HCT116 (cell line): ENCODE results near the gene DHDDS. TPM values are rescaled to one million over a fixed set of nuclear protein-coding genes. Genes with fewer than 3 reads are reported as not detected.

ENCODE experiments used
- ATAC-seq: fragments of 200-7000 bp; cut with Tn5 transposase; 2 replicates; pipeline ENCODE4 v1.9.1; 2020; ENCODE audit warnings: mild to moderate bottlenecking, moderate library complexity
- BruUV-seq: library from RNA; stranded (reverse); fragments of 400-500 nt; replicated peaks from 2 replicates; lab custom pipeline; 2021; lab: Mats Ljungman, UMichigan
- CTCF ChIA-PET: fragments of 300-600 bp; sonication (Branson Sonifier 250); formaldehyde crosslinking; loops from one replicate; lab custom pipeline; 2021; ENCODE audit warnings: antibody characterized with exemption; lab: Charles Lee
- POLR2A ChIA-PET: fragments of 300-600, 350-600 bp; sonication (Branson Sonifier 250); formaldehyde crosslinking; loops from one replicate; lab custom pipeline; 2021; ENCODE audit warnings: antibody characterized with exemption; lab: Charles Lee
- RAD21 ChIA-PET, 2 experiments: fragments of 300-600 bp; sonication (Branson Sonifier 250); formaldehyde crosslinking; loops; one replicate each; lab custom pipeline; 2023; ENCODE audit warnings: low total read pairs in 2 of 2; ENCODE audit not compliant: uncharacterized antibody in 2 of 2, unreplicated experiment in 2 of 2, low non-redundant PET in 1 of 2; lab: Charles Lee
- DNase-seq: peaks from one replicate; pipeline ENCODE4 v3.0.0-alpha.2; 2010; ENCODE audit warnings: low read depth, low spot score
- H2AFZ ChIP-seq: fragments of 200-600 bp; shearing (Covaris generic), sonication (generic); 2 replicates; pipeline ENCODE4 v1.6.1; 2017; ENCODE audit warnings: low read depth, mixed run types, mixed read lengths, antibody characterized with exemption, low read length; ENCODE audit not compliant: poor library complexity, severe bottlenecking
- H3K27ac ChIP-seq: 2 replicates; pipeline ENCODE4 v1.5.1; 2012; ENCODE audit warnings: low read depth, low read length
- H3K27me3 ChIP-seq: fragments of 200-600 bp; sonication (generic); 2 replicates; pipeline ENCODE4 v1.6.1; 2016; ENCODE audit warnings: mixed run types, low read length, mixed read lengths; ENCODE audit not compliant: insufficient read depth
- H3K36me3 ChIP-seq, 2 experiments: fragments of 200-500 bp in 1 of 2; fragments of 200-600 bp in 1 of 2; sonication (Bioruptor generic) in 1 of 2; sonication (generic) in 1 of 2; 2 replicates each; pipeline versions ENCODE4 v1.5.1 to v1.6.1; 2014 to 2016; ENCODE audit warnings: low read length in 2 of 2, inconsistent platforms in 1 of 2, mixed read lengths in 1 of 2, mixed run types in 1 of 2; ENCODE audit not compliant: insufficient read depth in 2 of 2, control insufficient read depth in 1 of 2
- H3K4me1 ChIP-seq, 2 experiments: fragments of 200-600 bp in 1 of 2; sonication (generic) in 1 of 2; 2 replicates each; pipeline versions ENCODE4 v1.5.1 to v1.6.1; 2012 to 2017; ENCODE audit warnings: low read length in 2 of 2, inconsistent platforms in 1 of 2, mild to moderate bottlenecking in 1 of 2, mixed read lengths in 1 of 2, mixed run types in 1 of 2, moderate library complexity in 1 of 2; ENCODE audit not compliant: insufficient read depth in 2 of 2, control insufficient read depth in 1 of 2
- H3K4me2 ChIP-seq: fragments of 200-600 bp; sonication (generic); 2 replicates; pipeline ENCODE4 v1.6.1; 2017; ENCODE audit warnings: mixed run types, low read length, mixed read lengths
- H3K4me3 ChIP-seq, 2 experiments: fragments of 200-600 bp in 1 of 2; sonication (generic) in 1 of 2; replicated peaks in 1 of 2; 2 replicates each; pipeline ENCODE4 v1.5.1; 2011 to 2016; ENCODE audit warnings: low read length in 2 of 2, control low read depth in 1 of 2, low read depth in 1 of 2, mild to moderate bottlenecking in 1 of 2, mixed read lengths in 1 of 2, mixed run types in 1 of 2
- H3K79me2 ChIP-seq: fragments of 200-600 bp; sonication (generic); 2 replicates; pipeline ENCODE4 v1.6.1; 2017; ENCODE audit warnings: mild to moderate bottlenecking, mixed run types, low read length, moderate library complexity, mixed read lengths; ENCODE audit not compliant: insufficient read depth
- H3K9ac ChIP-seq: fragments of 200-600 bp; sonication (generic); 2 replicates; pipeline ENCODE4 v1.6.1; 2016; ENCODE audit warnings: low read length, mixed read lengths
- H3K9me2 ChIP-seq: fragments of 200-600 bp; sonication (generic), shearing (Covaris generic); 2 replicates; pipeline ENCODE4 v1.6.1; 2017; ENCODE audit warnings: mixed run types, mild to moderate bottlenecking, moderate library complexity; ENCODE audit not compliant: insufficient read depth
- H3K9me3 ChIP-seq, 2 experiments: fragments of 200-500 bp in 1 of 2; fragments of 200-600 bp in 1 of 2; sonication (Bioruptor generic) in 1 of 2; sonication (generic) in 1 of 2; 2 replicates each; pipeline ENCODE4 v1.6.1; 2014 to 2017; ENCODE audit warnings: low read length in 2 of 2, mixed read lengths in 2 of 2, inconsistent platforms in 1 of 2, low read depth in 1 of 2, mild to moderate bottlenecking in 1 of 2, mixed run types in 1 of 2, moderate library complexity in 1 of 2; ENCODE audit not compliant: control insufficient read depth in 1 of 2, insufficient read depth in 1 of 2
- H4K20me1 ChIP-seq: fragments of 200-600 bp; sonication (generic), shearing (Covaris generic); 2 replicates; pipeline ENCODE4 v1.6.1; 2017; ENCODE audit warnings: mixed run types, mild to moderate bottlenecking, moderate library complexity; ENCODE audit not compliant: insufficient read depth
- CBX3 ChIP-seq: IDR thresholded peaks from 2 replicates; pipeline ENCODE4 v1.6.1; 2012; ENCODE audit warnings: low read depth
- CTCF ChIP-seq, 3 experiments: fragments of 200-600 bp in 1 of 3; sonication (generic) in 1 of 3; IDR thresholded peaks in 2 of 3; conservative IDR thresholded peaks in 1 of 3; 2 replicates each; pipeline ENCODE4 v1.5.1; 2012 to 2017; ENCODE audit warnings: low read depth in 2 of 3, low read length in 2 of 3, antibody characterized with exemption in 1 of 3, borderline replicate concordance in 1 of 3, control low read depth in 1 of 3, mild to moderate bottlenecking in 1 of 3, mixed read lengths in 1 of 3, mixed run types in 1 of 3, moderate library complexity in 1 of 3; ENCODE audit not compliant: insufficient read depth in 1 of 3
- EGR1 ChIP-seq: IDR thresholded peaks from 2 replicates; pipeline ENCODE4 v1.6.1; 2012; ENCODE audit warnings: low read depth
- EZH2 ChIP-seq: fragments of 200-600 bp; sonication (generic); IDR thresholded peaks from 2 replicates; pipeline ENCODE4 v1.6.1; 2017; ENCODE audit warnings: antibody characterized with exemption, mixed run types
- MAX ChIP-seq: IDR thresholded peaks from 2 replicates; pipeline ENCODE4 v1.6.1; 2012
- POLR2AphosphoS5 ChIP-seq: IDR thresholded peaks from 2 replicates; pipeline ENCODE4 v1.6.1; 2011; ENCODE audit warnings: mild to moderate bottlenecking, low read depth, low read length, moderate library complexity
- SIN3A ChIP-seq: IDR thresholded peaks from 2 replicates; pipeline ENCODE4 v1.6.1; 2012; ENCODE audit warnings: low read depth
- SP1 ChIP-seq: IDR thresholded peaks from 2 replicates; pipeline ENCODE4 v1.6.1; 2012; ENCODE audit warnings: low read depth
- SRF ChIP-seq: IDR thresholded peaks from 2 replicates; pipeline ENCODE4 v1.6.1; 2012; ENCODE audit warnings: low read depth
- ZNF274 ChIP-seq: fragments of 200-500 bp; sonication (Bioruptor generic); IDR thresholded peaks from 2 replicates; pipeline ENCODE4 v1.6.1; 2014; ENCODE audit warnings: mild to moderate bottlenecking, low read depth, low read length, inconsistent platforms
- intact Hi-C: fragments of 100-400 bp; cut with micrococcal nuclease; formaldehyde crosslinking; loops from 2 replicates; pipeline ENCODE4 v1.10.0; 2022
- total RNA-seq: library from RNA; stranded (reverse); gene quantifications from one replicate; pipeline ENCODE4 v1.2.1, GENCODE V29; 2021; ENCODE audit not compliant: unreplicated experiment
- TF ChIP-seq, protein P1 (sequence below): IDR thresholded peaks from 2 replicates; pipeline ENCODE4 v1.6.1; 2011; ENCODE audit warnings: mild to moderate bottlenecking, low read length, moderate library complexity; ENCODE audit not compliant: insufficient replicate concordance; ENCODE audit errors: extremely low read depth
- TF ChIP-seq, protein P2 (sequence below): IDR thresholded peaks from 2 replicates; pipeline ENCODE4 v1.6.1; 2012

The DHDDS gene
- total RNA-seq, 1 experiment from 2014 or later: 46.0 TPM

GRCh38 chr1:26405281-26405915 lies 26.7 kb upstream of the DHDDS start (continued):
- TF ChIP-seq, protein P1, sequence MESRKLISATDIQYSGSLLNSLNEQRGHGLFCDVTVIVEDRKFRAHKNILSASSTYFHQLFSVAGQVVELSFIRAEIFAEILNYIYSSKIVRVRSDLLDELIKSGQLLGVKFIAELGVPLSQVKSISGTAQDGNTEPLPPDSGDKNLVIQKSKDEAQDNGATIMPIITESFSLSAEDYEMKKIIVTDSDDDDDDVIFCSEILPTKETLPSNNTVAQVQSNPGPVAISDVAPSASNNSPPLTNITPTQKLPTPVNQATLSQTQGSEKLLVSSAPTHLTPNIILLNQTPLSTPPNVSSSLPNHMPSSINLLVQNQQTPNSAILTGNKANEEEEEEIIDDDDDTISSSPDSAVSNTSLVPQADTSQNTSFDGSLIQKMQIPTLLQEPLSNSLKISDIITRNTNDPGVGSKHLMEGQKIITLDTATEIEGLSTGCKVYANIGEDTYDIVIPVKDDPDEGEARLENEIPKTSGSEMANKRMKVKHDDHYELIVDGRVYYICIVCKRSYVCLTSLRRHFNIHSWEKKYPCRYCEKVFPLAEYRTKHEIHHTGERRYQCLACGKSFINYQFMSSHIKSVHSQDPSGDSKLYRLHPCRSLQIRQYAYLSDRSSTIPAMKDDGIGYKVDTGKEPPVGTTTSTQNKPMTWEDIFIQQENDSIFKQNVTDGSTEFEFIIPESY: no peak
- TF ChIP-seq, protein P2, sequence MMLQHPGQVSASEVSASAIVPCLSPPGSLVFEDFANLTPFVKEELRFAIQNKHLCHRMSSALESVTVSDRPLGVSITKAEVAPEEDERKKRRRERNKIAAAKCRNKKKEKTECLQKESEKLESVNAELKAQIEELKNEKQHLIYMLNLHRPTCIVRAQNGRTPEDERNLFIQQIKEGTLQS: no peak
- no peak for TF ChIP-seq SIN3A
- TF ChIP-seq, all 23 proteins: peak for 0

GRCh38 chr1:26408604-26409003 lies 23.5 kb upstream of the DHDDS start:
- no TSS peak for BruUV-seq
- CTCF ChIA-PET: interaction anchor here (0.8 to 1.0 kb wide), 2 partner anchors 9 to 123 kb away, joined by 3 to 10 read pairs; no protein-coding TSS in a partner anchor
- intact Hi-C loops: no loop called here

More at GRCh38 chr1:26408604-26409003, 23.5 kb upstream of the DHDDS start:
- Histone ChIP-seq H3K4me3 (no peak overlapping the region), H3K4me1 (peaks cover 0 to 19% of the 10 kb centered on the region in 2 experiments; a peak in 3 of 4 replicates), H3K27me3 (no peaks in the 10 kb centered on the region; the same call in 1 of the 2 replicates), H3K36me3 (no peaks in the 10 kb centered on the region), H3K79me2 (no peaks in the 10 kb centered on the region), H3K9me2 (no peaks in the 10 kb centered on the region), H3K4me2 (peak overlapping the region; percentile 77), H3K27ac (no peak overlapping the region), H3K9ac (no peak overlapping the region), H2AFZ (no peak overlapping the region), H3K9me3 (no peaks in the 10 kb centered on the region), H4K20me1 (no peaks in the 10 kb centered on the region)
- ChIA-PET POLR2A (no interaction called here), RAD21 (no interaction called here)
- peak; percentile 85 for TF ChIP-seq MAX
- TF ChIP-seq ZNF274: no peak
- no peak for TF ChIP-seq SP1
- no peak for TF ChIP-seq CTCF (IDR thresholded peaks at IDR 0.05 in 2 of 3, conservative IDR thresholded peaks at IDR 0.05 in 1 of 3; ENCODE audit: borderline replicate concordance in 1 of 3, insufficient read depth in 1 of 3, low read depth in 2 of 3, low read length in 2 of 3)
- TF ChIP-seq, protein P1: no peak
- TF ChIP-seq CBX3: peak; percentile 75
- TF ChIP-seq EZH2: no peak
- no peak for TF ChIP-seq EGR1
- no peak for TF ChIP-seq SRF
- peak; percentile 99 for TF ChIP-seq SIN3A
- peak; percentile 64; the same call in 1 of the 2 replicates for TF ChIP-seq POLR2AphosphoS5
- ATAC-seq (peak; percentile 73), DNase-seq (no peak)
